RPMI7951 (cell line): ENCODE data around the gene SLC6A5. TPM values are rescaled to one million over a fixed set of nuclear protein-coding genes. Genes with fewer than 3 reads are reported as not detected.
"Not testable (repeated sequence)": the region's sequence is repeated elsewhere in the genome, so short reads cannot be mapped to it uniquely, and the experiment has no call there.

Experiments used
- DNase-seq: peaks from one replicate; pipeline ENCODE4 v3.0.0-alpha.2; 2012; ENCODE audit warnings: low read depth
- total RNA-seq: library from RNA; depleted of rRNA; stranded (reverse); fragments of >200 nt; shearing (Covaris generic); gene quantifications from 2 replicates; pipeline ENCODE4 v1.2.3, GENCODE V29; 2014; rRNA removed

Gene SLC6A5
- total RNA-seq, result not detected in 2 replicates

DNA sequence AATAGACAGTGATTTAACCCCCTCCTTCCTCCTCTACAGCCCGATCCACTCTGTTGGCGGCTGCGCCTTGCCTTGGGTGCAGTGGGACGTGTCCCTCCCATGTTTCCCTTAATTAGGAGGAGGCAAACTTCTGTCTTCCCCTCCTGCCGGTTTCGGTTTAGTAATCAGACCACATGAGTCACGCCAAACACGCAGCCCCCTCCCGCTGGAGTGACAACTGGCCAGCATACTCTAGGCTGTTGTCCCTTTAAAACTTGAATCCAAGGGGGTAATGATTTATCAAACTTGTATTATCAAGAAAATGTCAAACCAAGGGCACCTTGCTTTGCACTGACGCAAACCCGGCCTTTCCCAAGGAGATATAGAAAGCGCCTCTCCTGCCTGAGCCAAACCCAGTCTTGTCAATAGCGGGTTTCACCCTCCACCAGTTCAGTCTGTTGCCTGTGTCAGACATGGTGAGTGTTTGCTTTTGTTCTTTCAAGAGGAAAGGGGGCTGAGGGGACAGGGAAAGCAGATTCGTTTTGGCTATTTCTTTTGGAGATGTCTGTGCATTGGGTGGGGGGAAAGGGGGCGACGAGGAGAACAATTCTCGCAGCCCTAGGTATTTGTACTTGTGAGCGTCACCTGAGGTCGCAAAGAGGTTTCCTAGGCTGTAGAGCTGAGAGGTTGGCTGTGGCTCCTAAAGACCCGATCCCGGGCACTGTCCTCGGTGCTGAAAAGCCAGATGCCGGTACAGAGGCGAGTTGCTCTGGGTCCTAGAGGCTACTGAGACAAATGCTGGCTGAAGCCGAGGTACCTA lies at the start of gene SLC6A5:
SLC6A5 (plus strand) TSS at position 388 of the 799 bp plus-strand sequence; CDS start at position 453, 65 bp downstream.
- DNase-seq, result peak; percentile 32

DNA sequence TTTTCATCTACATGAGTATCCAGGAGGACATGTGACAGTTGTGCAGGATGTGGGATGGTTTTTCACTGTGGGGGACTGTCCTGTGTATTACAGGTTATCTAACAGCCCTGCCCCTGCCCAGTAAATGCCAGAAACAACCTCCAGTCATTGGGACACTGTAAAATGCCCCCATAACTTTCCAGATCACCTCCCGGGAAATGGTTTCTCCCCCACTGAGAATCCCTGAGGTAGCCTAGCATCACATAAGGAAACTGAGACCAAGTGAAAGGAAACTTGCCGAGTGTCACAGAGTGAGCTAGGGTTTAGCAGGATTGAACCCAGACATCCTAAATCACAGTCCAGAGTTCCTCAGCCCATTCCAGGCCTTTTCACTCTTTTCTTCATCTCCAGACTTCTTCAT lies 48.3 kb upstream of the SLC6A5 start:
- no peak for DNase-seq

DNA sequence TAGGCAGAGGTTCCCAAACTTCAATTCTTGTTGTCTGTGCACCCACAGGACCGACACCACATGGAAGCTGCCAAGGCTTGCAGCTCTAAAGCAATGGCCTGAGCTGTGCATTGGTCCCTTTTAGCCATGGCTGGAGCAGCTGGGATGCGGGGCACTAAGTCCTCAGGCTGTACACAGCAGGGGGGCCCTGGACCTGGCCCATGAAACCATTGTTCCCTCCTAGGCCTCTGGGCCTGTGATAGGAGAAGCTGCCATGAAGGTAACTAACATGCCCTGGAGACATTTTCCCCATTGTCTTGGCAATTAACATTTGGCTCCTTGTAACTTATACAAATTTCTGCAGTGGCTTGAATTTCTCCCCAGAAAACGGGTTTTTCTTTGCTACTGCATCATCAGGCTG lies 43.6 kb upstream of the SLC6A5 start:
- no peak for DNase-seq

DNA sequence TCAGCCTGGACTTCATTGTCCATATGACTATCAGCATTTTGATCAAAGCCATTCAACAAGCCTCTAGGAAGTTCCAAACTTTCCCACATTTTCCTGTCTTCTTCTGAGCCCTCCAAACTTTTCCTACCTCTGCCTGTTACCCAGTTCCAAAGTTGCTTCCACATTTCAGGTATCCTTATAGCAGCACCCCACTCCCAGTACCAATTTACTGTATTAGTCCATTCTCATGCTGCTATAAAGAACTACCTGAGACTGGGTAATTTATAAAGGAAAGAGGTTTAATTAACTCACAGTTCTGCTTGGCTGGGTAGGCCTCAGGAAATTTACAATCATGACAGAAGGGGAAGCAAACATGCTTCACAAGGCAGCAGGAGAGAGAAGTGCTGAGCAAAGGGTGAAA lies 43.0 kb upstream of the SLC6A5 start:
- not testable (repeated sequence) for DNase-seq

DNA sequence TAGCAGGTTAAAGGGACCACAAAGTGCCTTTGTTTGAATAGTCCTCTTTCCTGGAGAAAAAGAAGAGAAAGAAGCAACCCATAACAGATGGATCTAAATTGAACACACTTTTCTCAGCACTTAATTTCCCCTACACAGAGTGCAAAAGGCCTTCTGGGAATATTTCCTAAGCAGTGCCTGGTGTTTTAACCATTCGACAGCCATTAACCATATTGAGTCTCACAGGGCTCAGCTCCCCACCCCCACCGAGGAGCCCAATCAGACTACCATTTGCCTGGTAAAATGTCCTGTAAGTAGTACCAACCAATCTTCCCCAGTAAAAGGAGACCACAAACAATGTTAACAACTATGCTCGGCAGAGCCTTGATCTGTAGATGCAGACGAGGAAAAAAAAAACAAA lies 40.7 kb upstream of the SLC6A5 start:
- DNase-seq, result no peak

DNA sequence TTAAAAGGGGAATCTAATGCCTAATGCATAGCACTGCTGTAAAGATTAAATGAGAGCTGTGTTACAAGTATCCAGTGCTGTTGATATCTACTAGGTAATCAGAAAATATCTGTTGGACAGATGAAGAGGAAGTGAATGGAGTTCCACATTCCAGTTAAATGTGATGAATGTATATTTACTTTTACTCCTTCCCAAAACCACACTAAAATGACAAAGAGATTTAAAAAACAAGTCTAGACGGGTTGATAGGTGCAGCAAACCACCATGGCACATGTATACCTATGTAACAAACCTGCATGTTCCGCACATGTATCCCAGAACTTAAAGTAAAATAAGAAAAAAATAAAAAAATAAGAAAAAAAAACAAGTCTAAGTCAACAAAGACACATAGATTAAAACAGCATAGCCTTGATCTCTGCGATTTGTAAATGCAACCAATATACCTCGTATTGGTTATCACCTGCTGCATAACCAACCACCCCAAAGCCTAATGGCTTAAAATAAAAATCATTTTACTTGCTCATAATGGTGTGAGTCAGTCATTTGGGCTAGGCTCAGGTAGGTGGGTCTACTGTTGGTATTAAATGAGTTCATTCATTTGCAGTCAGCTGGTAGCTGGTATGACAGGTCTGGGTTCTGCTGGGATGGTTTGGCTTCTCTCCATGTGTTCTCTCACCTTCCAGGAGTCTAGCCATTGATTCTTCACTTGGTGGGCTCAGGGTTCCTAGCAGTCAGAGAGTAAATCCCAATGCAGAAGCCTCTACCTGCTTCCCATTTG lies 39.7 kb upstream of the SLC6A5 start:
- no peak for DNase-seq

DNA sequence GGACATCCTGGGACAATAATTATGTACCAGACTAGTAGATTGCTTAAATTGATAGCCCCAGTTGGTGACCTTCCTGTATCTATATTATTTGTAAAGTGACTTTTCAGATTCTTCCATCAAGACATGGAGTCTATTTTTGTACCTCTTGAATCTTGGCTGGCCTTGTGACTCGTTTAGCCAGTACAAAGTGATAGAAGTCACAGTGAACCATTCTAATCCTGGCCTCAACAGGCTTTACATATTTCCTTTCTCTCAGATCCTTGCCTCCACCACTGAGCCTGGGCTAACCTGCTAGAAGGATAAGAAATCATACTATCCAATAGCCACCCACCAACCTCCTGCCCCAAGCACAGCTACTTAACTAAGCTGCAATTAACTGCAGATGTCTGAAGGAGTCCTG lies 37.5 kb upstream of the SLC6A5 start:
- DNase-seq, result no peak

DNA sequence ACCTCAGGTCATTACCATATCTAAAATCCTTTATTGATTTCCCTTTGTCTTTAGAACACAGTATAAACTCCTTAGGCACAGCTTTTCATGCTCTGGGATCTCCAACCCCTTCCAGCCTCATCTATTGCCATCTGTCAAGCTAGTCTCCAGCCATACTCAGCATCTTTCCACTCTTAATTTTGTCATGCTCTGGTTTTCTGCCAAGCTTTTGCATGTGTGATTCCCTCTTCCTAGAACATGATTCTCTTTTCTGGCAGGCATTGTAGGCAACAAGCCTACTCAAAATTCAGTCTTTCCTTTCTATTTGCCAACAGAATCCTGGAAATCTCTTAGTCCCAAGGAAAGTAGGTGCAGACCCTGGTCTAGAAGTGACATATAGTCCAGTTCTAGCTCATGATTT lies 35.5 kb upstream of the SLC6A5 start:
- DNase-seq, result no peak

DNA sequence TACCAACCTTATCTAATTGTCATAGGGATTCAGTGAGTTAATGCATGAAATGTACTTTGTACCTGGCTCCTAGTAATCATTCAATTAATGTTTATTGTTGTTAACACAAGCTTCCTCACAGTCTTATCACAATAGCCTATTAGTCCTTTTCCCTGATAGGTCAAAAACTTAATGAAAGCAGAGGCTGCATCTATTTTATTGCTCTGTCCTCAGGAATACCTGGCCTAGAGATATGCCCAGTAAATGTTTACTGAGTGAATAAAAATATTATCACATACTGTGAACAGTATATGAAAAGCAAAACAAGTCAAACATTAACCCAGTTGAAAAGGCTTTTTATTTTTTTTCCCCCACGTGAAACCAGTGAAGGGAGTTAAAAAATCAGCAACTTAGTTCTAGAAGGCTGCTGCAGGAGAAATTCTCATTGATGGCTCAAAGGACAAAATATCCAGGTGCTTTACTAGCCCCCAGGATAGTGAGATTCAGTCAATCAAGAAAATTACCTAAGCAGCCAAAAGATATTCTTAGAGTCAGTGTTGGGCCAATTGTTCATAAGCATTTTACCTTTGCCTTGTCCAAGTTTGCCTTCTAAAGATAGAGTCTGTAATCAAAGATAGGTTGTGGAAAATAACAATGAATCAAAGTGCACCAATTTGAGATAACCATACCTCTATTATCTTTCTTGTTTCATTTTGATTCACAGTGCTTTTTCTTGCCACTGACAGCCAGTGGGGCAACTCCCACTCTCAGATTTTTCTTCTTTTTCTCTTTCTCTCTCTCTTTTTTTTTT lies 34.4 kb upstream of the SLC6A5 start:
- no peak for DNase-seq

DNA sequence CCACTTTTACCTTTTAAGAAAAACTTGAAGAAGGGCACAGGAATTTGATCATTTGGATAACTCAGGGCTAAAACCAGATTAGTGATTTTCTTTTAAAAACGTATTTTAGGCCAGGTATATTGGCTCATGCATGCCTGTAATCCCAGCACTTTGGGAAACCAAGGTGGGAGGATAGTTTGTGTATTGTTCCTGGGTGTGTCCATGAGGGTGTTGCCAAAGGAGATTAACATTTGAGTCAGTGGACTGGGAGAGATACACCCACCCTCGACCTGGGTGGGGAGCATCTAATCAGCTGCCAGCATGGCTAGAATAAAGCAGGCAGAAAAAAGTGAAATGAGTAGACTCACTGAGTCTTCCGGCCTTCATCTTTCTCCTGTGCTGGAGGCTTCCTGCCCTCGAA lies 33.3 kb upstream of the SLC6A5 start:
- not testable (repeated sequence) for DNase-seq

DNA sequence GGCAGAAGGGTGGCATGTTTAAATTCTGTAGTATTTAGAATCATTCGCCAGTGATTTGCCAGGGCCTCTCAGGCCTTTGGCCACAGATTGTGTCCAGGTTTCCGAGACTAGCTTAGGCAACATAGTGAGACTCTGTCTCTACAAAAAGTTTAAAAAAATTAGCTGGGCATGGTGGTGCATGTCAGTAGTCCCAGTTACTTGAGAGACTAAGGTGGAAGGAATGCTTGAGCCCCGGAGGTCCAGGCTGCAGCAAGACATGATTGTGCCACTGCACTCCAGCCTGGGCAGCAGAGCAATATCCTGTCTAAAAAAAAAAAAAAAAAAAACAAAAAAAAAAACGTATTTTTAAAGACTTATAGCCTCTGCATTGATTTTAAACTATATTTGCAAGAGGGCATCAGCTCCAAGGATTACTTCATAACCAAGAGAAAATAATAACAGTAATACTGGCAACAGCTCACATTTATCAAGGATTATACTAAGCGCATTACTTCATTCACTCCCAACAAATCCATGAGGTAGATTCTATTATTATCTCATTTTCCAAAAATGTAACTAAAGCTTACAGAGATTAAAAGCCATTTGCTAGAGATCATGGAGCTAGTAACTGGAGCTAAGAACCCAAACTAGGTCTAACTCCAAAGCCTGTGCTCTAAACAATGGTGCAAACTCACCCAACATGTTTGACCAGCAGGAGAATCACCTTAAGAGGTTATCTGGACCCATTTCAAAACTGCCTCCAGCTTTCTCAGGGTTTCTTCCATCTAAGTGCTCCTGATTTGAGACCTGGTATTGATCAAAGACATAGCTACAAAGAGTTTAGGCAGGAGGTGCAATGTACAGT lies 32.6 kb upstream of the SLC6A5 start:
- DNase-seq, result no peak

DNA sequence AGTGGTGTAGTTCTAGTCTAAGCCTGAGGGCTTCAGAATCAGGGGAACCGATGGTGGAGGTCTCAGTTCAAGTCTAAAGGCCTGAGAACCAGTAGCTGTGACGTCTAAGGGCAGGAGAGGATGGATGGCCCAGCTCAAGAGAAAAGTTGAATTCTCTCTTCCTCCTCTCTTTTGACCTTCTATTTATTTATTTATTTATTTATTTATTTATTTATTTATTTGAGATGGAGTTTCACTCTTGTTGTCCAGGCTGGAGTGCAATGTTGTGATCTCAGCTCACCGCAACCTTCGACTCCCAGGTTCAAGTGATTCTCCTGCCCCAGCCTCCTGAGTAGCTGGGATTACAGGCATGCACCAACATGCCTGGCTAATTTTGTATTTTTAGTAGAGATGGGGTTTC lies 19.7 kb upstream of the SLC6A5 start:
- not testable (repeated sequence) for DNase-seq

DNA sequence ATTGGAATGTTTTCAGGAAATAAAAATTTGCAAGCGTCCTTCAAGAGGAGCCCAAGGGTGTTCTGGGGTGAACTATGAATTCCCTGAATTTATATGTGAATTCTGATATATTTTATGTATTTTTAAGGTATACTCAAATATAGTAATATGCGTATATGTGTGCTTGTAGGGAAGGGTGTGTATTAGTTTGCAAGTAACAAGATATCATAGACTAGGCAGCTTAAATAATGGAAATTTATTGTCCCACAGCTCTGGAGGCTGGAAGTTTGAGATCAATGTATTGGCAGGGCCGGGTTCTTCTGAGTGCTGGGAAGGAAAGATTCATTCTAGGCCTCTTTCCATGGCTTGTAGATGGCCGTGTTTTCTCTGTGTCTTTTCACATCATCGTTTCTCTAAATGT lies 16.2 kb upstream of the SLC6A5 start:
- no peak for DNase-seq

DNA sequence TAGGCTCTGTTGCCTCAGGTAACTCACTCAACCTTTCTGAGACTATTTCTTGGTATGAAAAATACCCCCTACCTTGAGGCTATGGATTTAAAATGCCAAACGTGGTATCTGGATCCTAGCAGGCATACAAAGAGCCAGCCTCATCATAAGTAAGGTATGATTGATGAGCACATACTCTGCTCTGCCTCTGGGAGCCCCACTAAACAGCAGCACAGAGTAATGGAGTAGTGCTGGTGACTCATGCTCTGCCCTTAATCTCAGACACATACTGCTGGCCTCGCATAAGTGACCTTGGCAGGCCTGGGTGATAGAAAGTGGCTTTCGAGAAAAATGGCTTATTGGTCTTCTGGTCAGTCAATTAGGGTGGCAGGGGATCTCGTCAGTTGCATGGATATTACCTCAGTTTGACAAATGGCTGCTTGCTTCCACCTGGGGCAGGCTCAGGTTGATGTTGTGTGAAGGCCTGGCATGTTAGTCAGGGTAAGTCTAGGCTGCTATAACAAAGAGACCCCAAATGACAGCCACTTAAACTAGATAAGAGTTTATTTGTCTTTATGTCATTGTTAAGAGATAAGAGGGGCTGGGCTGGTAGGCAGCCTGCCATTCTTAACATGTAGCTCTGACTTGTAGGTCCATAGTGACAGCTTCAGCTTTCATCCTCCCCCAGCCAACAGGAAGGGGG lies 15.2 kb upstream of the SLC6A5 start:
- peak; percentile 7 for DNase-seq

DNA sequence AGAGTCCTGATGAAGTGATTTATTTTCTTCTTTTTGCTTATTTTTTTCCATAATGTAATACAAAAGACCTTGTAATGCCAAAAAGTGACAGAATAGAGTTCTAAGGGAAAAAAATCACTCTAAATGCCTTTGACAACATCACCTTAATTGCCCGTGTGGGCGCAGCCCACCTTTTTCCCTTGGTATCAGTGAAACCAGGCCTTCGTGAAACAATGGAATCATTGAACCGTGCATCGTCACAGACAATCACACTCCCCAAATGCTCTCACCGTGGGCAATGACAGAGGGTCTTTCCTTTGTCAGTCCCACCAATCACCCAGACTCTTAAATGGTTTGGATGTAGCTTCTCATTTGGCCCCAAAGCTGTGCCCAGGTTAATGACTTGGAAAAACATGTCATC lies 9.6 kb upstream of the SLC6A5 start:
- no peak for DNase-seq

DNA sequence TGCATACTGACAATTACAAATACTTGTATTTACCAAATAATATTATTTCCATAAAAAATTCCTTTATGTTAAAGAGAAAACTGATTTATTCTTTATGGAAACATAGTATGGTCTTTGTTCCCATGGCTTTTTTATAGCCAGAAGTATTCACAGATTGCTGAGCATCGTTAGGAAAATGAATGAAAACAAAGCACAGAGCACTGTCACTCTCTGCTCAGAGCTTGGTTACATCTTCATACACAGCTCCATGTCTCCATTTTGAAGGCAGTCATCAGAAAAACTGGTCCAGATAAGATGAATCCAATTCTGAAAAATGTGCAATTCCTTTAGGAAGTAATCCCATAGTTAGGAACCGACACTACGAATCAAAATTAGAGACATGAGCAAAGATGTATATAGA lies 9.0 kb upstream of the SLC6A5 start:
- no peak for DNase-seq

DNA sequence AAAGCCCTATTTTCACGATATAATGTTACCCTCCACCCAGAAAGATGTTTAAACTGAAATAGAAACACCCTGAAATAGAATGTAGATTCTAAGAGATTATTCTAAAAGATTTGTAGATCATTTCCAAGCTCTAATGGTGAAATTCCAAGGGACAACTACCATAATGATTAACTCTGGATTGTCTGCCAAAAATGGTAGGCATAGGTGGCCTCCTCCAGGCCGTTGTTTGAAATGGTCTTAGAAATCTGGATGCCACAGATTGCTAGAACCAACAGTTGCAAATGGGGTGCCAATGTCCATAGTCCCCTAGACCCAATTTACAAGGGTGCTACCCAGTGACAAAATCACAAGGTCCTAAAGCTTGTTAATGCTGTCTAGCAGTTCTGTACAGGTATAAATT lies 6.7 kb upstream of the SLC6A5 start:
- no peak for DNase-seq

DNA sequence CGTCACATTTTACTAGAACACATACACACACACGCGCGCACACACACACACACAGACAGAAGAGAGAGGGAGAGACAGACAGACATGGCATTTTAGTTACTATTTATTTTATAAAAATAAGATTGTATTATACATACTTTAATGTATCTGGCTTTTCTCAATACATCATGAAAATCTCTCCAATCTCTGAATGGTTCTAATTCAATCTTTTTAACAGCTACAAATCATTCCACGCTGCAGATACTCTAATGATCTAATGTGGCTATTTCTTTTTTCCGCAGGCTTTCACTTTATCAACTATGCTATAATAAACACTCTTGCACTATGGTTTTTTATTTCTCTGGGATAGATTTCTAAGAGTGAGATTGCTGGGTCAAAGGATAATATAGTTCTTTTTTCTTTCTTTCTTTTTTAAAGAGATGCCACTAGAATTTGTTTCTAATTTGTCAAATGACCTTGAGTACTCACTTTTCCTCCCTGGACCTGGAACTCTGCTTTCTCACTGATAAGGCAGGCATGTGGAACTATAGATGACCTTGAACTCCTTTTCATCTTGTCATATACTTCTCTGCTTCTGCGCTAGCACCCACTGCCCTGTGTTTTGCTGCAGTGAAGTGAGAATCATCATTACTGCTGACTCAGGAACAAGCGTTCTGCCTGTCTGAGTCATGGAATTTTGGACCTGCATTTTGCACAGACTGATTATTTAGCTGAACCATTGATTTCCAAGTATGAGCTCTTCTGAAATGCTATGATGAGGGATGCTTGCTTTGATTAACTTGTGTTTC lies 4.9 kb upstream of the SLC6A5 start:
- no peak for DNase-seq

DNA sequence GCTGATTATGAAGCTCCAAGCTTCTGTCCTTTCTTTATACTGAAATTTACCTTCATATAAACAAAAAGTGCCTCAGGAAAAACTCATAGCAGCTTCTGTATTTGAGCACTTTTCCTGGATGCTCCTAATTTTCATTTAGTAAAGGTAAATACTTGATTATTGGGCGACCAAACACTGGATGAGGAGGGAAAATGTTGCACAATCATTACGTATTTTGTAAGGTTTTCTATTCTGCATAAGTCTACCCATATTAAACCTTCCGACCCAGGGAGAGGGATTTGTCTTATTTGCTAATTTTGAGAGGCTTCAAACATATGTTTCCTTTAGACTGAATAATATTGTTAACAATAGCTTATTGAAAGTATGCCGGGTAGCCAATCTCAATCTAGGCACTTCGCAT lies 4.3 kb upstream of the SLC6A5 start:
- no peak for DNase-seq
